AG04449 (cell line): ENCODE results near the gene TMEM184B.

ENCODE experiments used
- CTCF ChIA-PET: fragments of 350-600 bp; formaldehyde crosslinking; extraction: SDS; loops from one replicate; lab custom pipeline; 2021; ENCODE audit warnings: antibody characterized with exemption; lab: Yijun Ruan, JAX
- POLR2A ChIA-PET: fragments of 400-600, 350-600 bp; formaldehyde crosslinking; extraction: SDS; loops from one replicate; lab custom pipeline; 2020; ENCODE audit warnings: antibody characterized with exemption, inconsistent platforms; lab: Yijun Ruan, JAX
- DNase-seq: peaks from one replicate; pipeline ENCODE4 v3.0.0-alpha.2; 2010; ENCODE audit warnings: low read depth, low spot score
- H3K4me3 ChIP-seq: 2 replicates; pipeline ENCODE4 v1.5.1; 2011; ENCODE audit warnings: low read depth, mild to moderate bottlenecking, control low read depth, low read length
- TF ChIP-seq, protein P1 (sequence below): IDR thresholded peaks from one replicate; pipeline ENCODE4 v1.5.1; 2011; ENCODE audit warnings: mild to moderate bottlenecking, moderate library complexity, low read length, control low read depth, inconsistent platforms; ENCODE audit not compliant: insufficient read depth; ENCODE audit errors: missing control alignments

The TMEM184B gene

DNA sequence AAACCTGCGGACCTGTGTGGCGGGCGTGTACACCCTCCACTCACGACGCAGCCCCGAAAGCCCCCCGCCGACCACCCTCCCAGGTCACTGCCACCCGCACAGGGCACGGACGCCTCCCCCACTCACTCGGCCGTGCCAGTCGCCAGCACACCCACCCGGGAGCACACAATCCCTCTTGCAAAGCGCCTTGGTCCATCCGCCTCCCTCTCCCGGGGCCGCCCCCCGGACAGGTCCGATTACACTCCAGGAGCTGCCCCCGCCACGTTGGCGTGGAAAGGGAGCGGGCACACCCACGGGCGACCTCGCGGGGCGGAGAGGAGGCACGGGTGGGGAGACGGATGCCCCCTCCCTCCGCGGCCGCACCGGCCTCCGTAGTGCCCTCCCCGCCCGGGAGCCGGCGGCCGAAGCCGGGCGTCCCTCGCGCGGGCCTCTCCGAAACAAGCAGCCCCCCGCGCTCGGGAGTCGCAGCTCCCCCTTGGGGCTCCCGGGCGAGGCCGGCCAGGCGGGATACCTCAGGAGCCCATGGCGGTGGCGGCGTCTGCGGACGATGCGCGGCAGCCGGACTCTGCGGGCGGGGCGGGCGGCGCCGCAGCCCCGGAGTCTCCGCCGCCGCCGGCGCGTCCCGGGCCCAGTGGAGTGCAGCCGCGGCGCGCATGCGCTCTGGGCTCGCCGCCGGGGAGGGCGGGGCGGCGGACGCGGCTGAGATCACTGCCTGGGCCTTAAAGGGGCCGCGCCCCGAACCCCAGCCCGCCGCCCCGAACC, at the start of gene TMEM184B:
Gene TMEM184B, minus strand, starts transcription at position 638 of the 762 bp plus-strand sequence. CDS start 25,049 bp downstream, outside the sequence.
- TF ChIP-seq, protein P1, sequence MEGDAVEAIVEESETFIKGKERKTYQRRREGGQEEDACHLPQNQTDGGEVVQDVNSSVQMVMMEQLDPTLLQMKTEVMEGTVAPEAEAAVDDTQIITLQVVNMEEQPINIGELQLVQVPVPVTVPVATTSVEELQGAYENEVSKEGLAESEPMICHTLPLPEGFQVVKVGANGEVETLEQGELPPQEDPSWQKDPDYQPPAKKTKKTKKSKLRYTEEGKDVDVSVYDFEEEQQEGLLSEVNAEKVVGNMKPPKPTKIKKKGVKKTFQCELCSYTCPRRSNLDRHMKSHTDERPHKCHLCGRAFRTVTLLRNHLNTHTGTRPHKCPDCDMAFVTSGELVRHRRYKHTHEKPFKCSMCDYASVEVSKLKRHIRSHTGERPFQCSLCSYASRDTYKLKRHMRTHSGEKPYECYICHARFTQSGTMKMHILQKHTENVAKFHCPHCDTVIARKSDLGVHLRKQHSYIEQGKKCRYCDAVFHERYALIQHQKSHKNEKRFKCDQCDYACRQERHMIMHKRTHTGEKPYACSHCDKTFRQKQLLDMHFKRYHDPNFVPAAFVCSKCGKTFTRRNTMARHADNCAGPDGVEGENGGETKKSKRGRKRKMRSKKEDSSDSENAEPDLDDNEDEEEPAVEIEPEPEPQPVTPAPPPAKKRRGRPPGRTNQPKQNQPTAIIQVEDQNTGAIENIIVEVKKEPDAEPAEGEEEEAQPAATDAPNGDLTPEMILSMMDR: no peak
- ChIA-PET CTCF (interaction anchor here (0.8 to 4.3 kb wide), 3 partner anchors 11 to 198 kb away, joined by 3 to 13 read pairs (median 4); no protein-coding TSS in a partner anchor), POLR2A (interaction anchor here (0.8 to 1.3 kb wide), 3 partner anchors 11 to 70 kb away, joined by 3 to 4 read pairs (median 3); no protein-coding TSS in a partner anchor)
- DNase-seq: no peak
- H3K4me3 ChIP-seq: peak within 1 kb of the TSS; percentile 85

DNA sequence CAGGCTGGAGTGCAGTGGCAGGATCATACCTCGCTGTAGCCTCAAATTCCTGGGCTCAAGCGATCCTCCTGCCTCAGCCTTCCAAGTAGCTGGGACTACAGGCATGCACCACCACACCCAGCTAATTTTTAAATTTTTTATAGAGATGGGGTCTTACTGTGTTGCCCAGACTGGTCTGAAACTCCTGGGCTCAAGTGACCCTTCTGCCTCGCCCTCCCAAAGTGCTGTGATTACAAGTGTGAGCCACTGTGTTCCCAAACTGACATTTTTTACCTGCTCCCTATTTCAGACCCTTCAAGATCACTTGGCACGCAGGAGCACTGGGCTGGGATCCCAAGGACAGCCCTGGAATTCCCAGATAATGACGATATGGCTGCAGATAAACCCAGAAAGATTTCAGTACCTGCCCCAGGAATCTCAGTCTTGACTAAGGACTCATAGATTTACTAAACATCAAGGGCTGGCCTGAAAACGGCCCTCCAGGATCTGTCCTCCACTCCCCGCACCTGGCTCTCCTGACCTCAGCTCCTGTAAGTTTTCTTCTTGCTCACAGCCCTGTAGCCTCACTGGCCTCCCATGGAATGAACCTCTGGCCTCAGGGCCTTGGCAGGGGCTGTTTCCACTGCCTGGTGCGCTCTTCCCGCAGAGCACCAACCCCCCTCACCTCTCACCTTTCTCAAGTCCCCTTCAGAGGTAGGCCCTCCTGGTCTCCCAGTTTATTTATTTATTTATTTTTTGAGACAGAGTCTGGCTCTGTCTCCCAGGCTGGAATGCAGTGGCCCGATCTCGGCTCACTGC, 48.0 kb upstream of the TMEM184B start:
- POLR2A ChIA-PET: interaction anchor here (0.6 kb wide), 1 partner anchor 11 kb away, joined by 3 read pairs; no protein-coding TSS in a partner anchor

DNA sequence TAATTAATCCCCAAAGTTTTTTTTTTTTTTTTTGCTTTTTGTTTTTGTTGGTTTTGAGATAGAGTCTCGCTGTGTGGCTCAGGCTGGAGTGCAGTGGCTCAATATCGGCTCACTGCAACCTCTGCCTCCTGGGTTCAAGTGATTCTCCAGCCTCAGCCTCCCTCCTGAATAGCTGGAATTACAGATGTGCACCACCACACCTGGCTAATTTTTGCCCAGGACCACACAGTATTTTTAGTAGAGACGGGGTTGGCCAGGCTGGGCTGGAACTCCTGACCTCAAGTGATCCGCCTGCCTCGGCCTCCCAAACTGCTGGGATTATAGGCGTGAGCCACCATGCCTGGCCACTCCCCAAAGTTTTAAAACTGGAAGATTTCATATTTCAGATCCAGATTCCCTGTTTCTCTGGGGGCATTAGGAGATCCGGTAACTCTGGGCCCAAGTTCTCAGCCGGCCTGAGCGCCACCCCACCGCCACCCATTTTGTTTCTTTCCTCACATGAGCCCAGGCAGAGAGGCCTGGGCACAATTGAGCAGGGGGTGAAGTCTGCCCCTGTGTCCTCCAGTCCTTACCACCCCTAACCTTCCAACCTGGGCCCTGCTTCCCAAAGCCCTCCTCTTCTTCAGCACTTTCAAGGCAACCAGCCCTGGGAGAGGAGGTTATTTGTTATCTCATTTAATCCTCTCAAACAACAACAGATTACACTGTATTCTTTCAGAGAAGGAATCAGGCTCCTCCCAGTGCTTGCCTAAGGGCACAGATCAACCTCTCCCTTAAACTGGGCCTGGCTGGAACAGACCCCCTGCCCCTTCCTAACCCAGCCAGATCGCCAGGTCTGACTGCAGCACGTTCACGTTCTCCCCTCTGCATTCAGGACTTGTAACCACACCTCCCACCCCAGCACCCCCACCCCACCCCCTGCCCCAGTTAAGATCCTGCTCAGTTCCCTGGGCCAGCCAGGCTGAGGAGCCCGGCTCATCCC, 46.3 kb upstream of the TMEM184B start:
- DNase-seq: no peak
- POLR2A ChIA-PET: interaction anchor here (0.9 to 1.5 kb wide), 3 partner anchors 9 to 117 kb away, joined by 3 to 7 read pairs (median 3); partner anchors contain the start of genes MAFF and TMEM184B
- CTCF ChIA-PET: interaction anchor here (0.6 to 0.8 kb wide), 3 partner anchors 11 to 204 kb away, joined by 3 read pairs; no protein-coding TSS in a partner anchor
- H3K4me3 ChIP-seq: no peak overlapping the region
- TF ChIP-seq, protein P1: no peak

More for the DNA sequence above, 48.0 kb upstream of the TMEM184B start:
- H3K4me3 ChIP-seq: no peak overlapping the region
- CTCF ChIA-PET: no interaction called here
- TF ChIP-seq, protein P1: no peak
- DNase-seq: no peak

DNA sequence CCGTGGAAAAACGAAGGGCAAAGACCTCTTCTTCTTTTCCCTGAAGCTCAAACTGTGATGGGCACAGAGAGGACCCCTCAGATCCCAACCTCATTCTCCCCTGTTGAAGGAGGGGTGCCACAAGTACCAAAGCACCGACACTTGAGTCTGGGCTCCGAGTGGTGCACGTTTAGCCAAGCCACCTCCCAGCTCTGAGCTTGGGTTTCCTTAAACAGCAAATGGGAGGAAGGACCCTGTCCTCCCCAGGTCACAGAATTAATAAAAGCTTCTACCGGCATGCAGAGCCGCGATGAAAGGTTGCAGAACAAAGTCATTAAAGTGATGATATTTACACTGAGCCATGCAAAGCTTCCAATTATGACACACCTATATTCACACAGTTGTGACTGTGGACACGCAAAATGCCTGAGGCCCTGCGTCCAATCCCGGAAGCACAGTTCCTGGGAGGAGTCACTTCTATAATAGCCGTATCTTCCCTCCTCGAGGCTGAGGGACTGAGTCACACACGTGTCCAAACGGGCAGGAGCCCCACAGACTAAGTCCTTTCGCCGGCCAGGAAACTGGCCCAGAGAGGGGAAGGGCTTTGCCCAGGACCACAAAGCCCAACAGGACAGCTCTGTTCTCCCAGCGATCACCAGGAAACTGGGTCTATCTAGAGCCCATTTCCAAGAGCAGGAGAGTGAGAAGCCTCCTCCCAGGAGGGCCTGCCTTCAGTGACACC, 45.3 kb upstream of the TMEM184B start:
- ChIA-PET POLR2A (interaction anchor here (0.6 to 1.5 kb wide), 6 partner anchors 10 to 250 kb away, joined by 3 to 7 read pairs (median 3); partner anchors contain the start of genes MAFF and TMEM184B), CTCF (interaction anchor here (0.7 to 1.2 kb wide), 2 partner anchors 35 to 266 kb away, joined by 3 read pairs; no protein-coding TSS in a partner anchor)
- peak; percentile 80 for DNase-seq
- TF ChIP-seq, protein P1: no peak
- peak overlapping the region; percentile 57 for H3K4me3 ChIP-seq
